SK-N-SH treated with all-trans-retinoic acid at 6 μM for 48 hours (cell line): Measurements from ENCODE around the gene POM121L2.

Source experiments
- ESRRG ChIP-seq: fragments of 250-450 bp; sonication (Bioruptor Pico); IDR thresholded peaks from 2 replicates; pipeline ENCODE4 v1.6.1; 2021; ENCODE audit warnings: mild to moderate bottlenecking
- RARB ChIP-seq: fragments of 250-450 bp; sonication (Bioruptor Pico); IDR thresholded peaks from 2 replicates; pipeline ENCODE4 v1.8.0; 2021; ENCODE audit warnings: mild to moderate bottlenecking, moderate library complexity
- ZFP3 ChIP-seq: fragments of 250-450 bp; sonication (Bioruptor Pico); IDR thresholded peaks from 2 replicates; pipeline ENCODE4 v1.5.0; 2020; ENCODE audit warnings: mild to moderate bottlenecking, moderate library complexity
- ZNF8 ChIP-seq: fragments of 450-650 bp; formaldehyde crosslinking; IDR thresholded peaks from 2 replicates; pipeline ENCODE4 v1.5.0; 2020; ENCODE audit warnings: mild to moderate bottlenecking, moderate library complexity
- TF ChIP-seq, protein P1 (sequence below): fragments of 250-450 bp; sonication (Bioruptor Pico); IDR thresholded peaks from 2 replicates; pipeline ENCODE4 v1.5.0; 2020; ENCODE audit warnings: mild to moderate bottlenecking, moderate library complexity

- TF ChIP-seq ESRRG (CRISPR knock-in tag): no peak
- TF ChIP-seq ZNF8 (CRISPR knock-in tag): no peak
- TF ChIP-seq RARB (CRISPR knock-in tag): no peak
- TF ChIP-seq, protein P1, sequence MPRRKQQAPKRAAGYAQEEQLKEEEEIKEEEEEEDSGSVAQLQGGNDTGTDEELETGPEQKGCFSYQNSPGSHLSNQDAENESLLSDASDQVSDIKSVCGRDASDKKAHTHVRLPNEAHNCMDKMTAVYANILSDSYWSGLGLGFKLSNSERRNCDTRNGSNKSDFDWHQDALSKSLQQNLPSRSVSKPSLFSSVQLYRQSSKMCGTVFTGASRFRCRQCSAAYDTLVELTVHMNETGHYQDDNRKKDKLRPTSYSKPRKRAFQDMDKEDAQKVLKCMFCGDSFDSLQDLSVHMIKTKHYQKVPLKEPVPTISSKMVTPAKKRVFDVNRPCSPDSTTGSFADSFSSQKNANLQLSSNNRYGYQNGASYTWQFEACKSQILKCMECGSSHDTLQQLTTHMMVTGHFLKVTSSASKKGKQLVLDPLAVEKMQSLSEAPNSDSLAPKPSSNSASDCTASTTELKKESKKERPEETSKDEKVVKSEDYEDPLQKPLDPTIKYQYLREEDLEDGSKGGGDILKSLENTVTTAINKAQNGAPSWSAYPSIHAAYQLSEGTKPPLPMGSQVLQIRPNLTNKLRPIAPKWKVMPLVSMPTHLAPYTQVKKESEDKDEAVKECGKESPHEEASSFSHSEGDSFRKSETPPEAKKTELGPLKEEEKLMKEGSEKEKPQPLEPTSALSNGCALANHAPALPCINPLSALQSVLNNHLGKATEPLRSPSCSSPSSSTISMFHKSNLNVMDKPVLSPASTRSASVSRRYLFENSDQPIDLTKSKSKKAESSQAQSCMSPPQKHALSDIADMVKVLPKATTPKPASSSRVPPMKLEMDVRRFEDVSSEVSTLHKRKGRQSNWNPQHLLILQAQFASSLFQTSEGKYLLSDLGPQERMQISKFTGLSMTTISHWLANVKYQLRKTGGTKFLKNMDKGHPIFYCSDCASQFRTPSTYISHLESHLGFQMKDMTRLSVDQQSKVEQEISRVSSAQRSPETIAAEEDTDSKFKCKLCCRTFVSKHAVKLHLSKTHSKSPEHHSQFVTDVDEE (CRISPR knock-in tag): no peak
- no peak for TF ChIP-seq ZFP3 (CRISPR knock-in tag)
Observed at GRCh38 chr6:27311806-27312145, 297 bp downstream of the POM121L2 start.
